RWPE1 (cell line): ENCODE measurements around the gene MYO5C.

Experiments
- CTCF ChIA-PET: fragments of 350-600 bp; sonication (Branson Sonifier 250); formaldehyde crosslinking; extraction: SDS; loops from one replicate; lab custom pipeline; 2021; lab: Yijun Ruan, JAX
- POLR2A ChIA-PET: fragments of 400-600 bp; formaldehyde crosslinking; extraction: SDS; loops from one replicate; lab custom pipeline; 2020; ENCODE audit warnings: antibody characterized with exemption; ENCODE audit not compliant: low non-redundant PET; lab: Yijun Ruan, JAX
- DNase-seq: peaks from one replicate; pipeline ENCODE4 v3.0.0; 2012; ENCODE audit warnings: low spot score
- H3K27ac ChIP-seq: fragments of 450-650 bp; 2 replicates; pipeline ENCODE4 v1.5.1; 2017
- TF ChIP-seq, protein P1 (sequence below): fragments of 450-650 bp; conservative IDR thresholded peaks from 2 replicates; pipeline ENCODE4 v1.5.1; 2017; ENCODE audit warnings: low read depth, mild to moderate bottlenecking

Gene MYO5C

DNA sequence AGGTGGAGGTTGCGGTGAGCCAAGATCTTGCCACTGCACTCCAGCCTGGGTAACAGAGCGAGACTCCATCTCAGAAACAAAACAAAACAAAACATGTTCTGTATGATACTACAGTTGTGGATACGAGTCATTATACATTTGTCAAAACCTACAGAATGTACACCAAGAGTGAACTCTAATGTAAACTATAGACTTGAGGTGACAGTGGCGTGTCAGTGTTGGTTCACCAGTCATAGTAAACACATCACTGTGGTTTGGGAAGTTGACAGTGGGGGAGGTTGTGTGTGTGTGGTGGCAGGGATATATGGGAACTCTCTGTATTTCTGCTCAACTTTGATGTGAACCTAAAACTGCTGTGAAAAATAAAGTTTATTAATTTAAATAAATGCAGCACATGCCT, 71.4 kb downstream of the MYO5C start:
- ChIA-PET POLR2A (no interaction called here), CTCF (interaction anchor here (2.0 kb wide), 1 partner anchor 16 kb away, joined by 5 read pairs; no protein-coding TSS in a partner anchor)
- TF ChIP-seq, protein P1, sequence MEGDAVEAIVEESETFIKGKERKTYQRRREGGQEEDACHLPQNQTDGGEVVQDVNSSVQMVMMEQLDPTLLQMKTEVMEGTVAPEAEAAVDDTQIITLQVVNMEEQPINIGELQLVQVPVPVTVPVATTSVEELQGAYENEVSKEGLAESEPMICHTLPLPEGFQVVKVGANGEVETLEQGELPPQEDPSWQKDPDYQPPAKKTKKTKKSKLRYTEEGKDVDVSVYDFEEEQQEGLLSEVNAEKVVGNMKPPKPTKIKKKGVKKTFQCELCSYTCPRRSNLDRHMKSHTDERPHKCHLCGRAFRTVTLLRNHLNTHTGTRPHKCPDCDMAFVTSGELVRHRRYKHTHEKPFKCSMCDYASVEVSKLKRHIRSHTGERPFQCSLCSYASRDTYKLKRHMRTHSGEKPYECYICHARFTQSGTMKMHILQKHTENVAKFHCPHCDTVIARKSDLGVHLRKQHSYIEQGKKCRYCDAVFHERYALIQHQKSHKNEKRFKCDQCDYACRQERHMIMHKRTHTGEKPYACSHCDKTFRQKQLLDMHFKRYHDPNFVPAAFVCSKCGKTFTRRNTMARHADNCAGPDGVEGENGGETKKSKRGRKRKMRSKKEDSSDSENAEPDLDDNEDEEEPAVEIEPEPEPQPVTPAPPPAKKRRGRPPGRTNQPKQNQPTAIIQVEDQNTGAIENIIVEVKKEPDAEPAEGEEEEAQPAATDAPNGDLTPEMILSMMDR = no peak
- no peak for DNase-seq
- H3K27ac ChIP-seq = no peak overlapping the region

DNA sequence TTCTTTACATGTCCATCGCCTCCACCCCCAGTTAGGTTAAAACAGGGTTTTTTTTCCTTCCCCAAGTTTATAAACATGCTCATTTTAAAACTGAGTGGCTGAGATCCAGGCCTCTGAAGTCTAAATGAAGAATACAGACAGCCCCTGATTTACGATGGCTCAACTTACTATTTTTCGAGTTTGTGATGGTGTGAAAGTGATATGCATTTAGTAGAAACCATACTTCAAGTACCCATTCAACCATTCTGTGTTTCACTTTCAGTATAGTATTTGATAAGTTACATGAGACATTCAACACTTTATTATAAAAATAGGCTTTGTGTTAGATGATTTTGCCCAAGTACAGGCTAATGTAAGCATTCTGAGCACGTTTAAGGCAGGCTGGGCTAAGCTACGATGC, 73.9 kb downstream of the MYO5C start:
- ChIA-PET POLR2A (no interaction called here), CTCF (no interaction called here)
- no peak overlapping the region for H3K27ac ChIP-seq
- DNase-seq = no peak
- TF ChIP-seq, protein P1 = no peak

DNA sequence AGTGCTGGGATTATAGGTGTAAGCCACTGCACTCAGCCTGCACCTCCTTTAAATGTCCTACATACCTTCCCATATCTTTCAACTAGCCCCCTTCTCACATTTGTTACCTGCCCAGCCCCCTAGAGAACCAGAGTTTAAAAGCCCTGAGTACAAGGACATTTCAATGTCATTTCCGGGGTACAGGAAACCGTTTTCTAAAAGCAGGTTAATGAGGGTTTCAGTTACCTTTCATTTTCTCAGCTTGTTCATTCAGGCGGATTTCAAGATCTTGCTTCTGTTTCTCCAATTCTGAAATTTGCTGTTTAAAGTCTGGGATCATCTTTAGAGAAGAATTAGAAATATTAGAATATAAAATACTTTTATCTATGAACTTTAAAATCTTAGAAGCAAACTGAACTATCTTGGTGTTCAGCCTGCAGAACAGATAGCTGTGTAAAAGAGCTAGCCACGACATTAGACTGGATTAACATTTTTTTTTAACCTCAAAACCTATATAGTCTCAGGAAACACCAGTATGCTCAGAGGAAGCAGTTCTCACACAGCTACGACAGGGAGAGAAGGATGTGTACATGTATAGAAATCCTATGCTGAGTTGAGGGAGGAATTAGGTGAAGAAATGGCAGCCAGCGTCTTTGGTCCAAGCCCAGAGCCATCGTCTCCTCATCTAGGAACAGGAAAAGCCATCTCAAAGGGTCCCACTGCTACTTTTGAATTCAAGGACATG, 74.5 kb downstream of the MYO5C start:
- no peak overlapping the region for H3K27ac ChIP-seq
- ChIA-PET POLR2A (no interaction called here), CTCF (no interaction called here)
- TF ChIP-seq, protein P1 = no peak
- no peak for DNase-seq

DNA sequence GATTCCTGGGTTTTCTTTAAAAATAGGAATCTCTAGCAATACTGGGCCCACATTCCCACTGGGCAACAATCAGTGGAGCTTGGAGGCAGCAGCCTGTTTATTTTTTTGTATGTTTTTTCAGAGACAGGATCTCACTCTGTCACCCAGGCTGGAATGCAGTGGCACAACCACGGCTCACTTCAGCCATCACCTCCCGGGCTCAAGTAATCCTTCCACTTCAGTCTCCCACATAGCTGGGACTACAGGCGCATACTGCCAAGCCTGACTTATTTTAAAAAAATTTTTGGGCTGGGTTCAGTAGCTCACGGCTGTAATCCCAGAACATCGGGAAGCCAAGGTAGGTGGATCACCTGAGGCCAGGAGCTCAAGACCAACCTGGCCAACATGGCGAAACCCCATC, 75.4 kb downstream of the MYO5C start:
- ChIA-PET CTCF (no interaction called here), POLR2A (no interaction called here)
- DNase-seq = no peak
- TF ChIP-seq, protein P1 = no peak
- H3K27ac ChIP-seq = no peak overlapping the region

DNA sequence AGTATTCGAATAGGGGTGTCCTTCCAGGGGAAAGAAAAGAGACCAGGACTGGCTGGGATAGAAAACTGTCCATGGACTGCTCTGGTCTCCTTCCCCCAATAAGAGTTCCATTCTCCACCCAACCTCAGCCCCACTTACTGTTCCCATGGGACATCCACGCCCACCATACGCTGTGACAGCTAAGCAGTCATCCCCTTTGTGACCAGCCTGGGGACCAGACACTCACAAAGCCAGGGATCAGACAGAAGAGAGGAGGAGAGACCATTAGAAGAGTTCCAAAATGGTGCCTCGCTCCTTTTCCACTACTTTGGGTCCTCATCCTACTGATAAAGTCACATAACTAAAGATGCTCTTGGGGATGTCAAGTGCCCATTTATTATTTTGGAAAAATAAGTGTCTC, 76.8 kb downstream of the MYO5C start:
- TF ChIP-seq, protein P1 = no peak
- ChIA-PET CTCF (no interaction called here), POLR2A (no interaction called here)
- no peak overlapping the region for H3K27ac ChIP-seq
- DNase-seq = no peak

DNA sequence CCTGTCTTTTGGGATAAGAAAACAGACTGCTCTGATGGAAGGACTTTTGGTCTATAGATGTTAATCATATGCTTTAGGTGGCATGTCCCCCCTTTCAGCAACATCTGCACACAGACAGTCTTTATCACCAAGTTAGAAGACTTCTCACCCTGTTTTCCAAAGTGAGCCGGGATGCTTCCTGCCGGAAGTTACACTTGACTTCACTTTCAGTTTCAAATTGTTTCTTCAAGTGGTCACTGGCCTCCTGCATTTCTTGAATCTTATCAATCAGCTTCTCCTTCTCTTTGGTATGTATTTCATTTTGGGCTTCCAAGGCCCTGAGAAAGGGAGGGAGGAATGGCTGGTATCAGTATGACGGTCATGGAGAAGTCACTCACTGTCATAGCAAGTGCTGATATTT, 77.2 kb downstream of the MYO5C start:
- ChIA-PET POLR2A (no interaction called here), CTCF (no interaction called here)
- TF ChIP-seq, protein P1 = no peak
- H3K27ac ChIP-seq = no peak overlapping the region
- DNase-seq = no peak
